Endothelial cell (in vitro differentiated cells): ENCODE measurements around the gene PSMA6. TPM values are rescaled to one million over a fixed set of nuclear protein-coding genes. Genes with fewer than 3 reads are reported as not detected.
A peak's percentile ranks its signal among the peaks of the same experiment; 100 is the strongest.
"Not testable (repeated sequence)": the region's sequence is repeated elsewhere in the genome, so short reads cannot be mapped to it uniquely, and the experiment has no call there.

ENCODE experiments used
- DNase-seq: peaks from one replicate; pipeline ENCODE4 v3.0.0; 2021; ENCODE audit warnings: low spot score
- H3K27ac Mint-ChIP-seq: one replicate; pipeline ENCODE4 v1.8.0; 2021; ENCODE audit warnings: mixed read lengths, inconsistent platforms; ENCODE audit not compliant: unreplicated experiment
- H3K27me3 Mint-ChIP-seq: one replicate; pipeline ENCODE4 v1.8.0; 2021; ENCODE audit warnings: mild to moderate bottlenecking, moderate library complexity, mixed read lengths, inconsistent platforms; ENCODE audit not compliant: unreplicated experiment
- H3K36me3 Mint-ChIP-seq: one replicate; pipeline ENCODE4 v1.8.0; 2021; ENCODE audit warnings: mild to moderate bottlenecking, low read depth, mixed read lengths, inconsistent platforms; ENCODE audit not compliant: unreplicated experiment
- H3K4me1 Mint-ChIP-seq: one replicate; pipeline ENCODE4 v1.8.0; 2021; ENCODE audit warnings: mild to moderate bottlenecking, mixed read lengths, inconsistent platforms; ENCODE audit not compliant: unreplicated experiment
- H3K4me3 Mint-ChIP-seq: one replicate; pipeline ENCODE4 v1.8.0; 2021; ENCODE audit warnings: mild to moderate bottlenecking, mixed read lengths, inconsistent platforms; ENCODE audit not compliant: unreplicated experiment
- H3K9me3 Mint-ChIP-seq: one replicate; pipeline ENCODE4 v1.8.0; 2021; ENCODE audit warnings: mixed read lengths, inconsistent platforms; ENCODE audit not compliant: unreplicated experiment
- CTCF ChIP-seq: fragments of 200-600 bp; sonication (generic); IDR thresholded peaks from one replicate; pipeline ENCODE4 v1.5.0; 2021; ENCODE audit warnings: antibody characterized with exemption; ENCODE audit not compliant: unreplicated experiment
- total RNA-seq: library from RNA; stranded (reverse); fragmentation: NEBNext Ultra II Directional; extraction: Animal tissue kit (Norgen Biotek cat#: 25700); gene quantifications from one replicate; pipeline ENCODE4 v1.2.1, GENCODE V29; 2021; ENCODE audit not compliant: unreplicated experiment

Gene PSMA6
- total RNA-seq, 1 donor from 2014 or later: 160 TPM

DNA sequence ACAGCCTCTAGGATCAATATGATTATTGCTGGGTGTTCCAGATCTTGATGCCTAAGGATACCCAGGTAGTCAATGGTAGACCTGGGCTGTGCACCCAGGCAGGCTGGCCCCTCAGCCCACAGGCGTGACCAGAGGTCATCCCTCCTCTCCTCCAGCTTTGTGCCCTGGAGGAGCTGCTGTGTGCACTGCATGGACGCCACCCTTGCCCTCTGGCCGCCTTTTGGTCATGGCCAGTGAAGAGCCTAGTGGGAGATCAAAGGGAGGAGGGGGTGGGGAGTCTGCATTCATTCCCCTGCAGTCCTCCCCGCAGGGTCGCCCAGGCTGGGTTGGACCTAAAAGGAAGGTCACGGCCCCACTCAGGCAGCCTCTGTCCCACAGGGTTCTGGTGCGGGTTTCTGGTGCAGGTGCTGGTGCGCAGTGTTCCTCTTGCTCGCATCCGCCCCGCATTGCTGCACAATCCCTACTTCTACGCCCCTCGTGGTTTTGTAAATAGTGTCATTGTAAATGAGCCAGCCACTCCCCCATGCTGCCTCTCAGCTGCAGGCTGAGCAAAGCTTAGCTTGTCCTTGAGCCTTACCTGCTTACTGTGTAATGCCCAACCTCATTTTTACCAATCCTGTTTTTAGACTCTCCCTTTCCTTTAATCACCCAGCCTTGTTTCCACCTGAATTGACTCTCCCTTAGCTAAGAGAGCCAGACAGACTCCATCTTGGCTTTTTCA lies 55.3 kb downstream of the PSMA6 start:
- Mint-ChIP-seq H3K9me3 (no peaks in the 10 kb centered on the region), H3K27me3 (peaks cover 8% of the 10 kb centered on the region), H3K27ac (no peak overlapping the region), H3K4me3 (no peak overlapping the region), H3K4me1 (peaks cover 37% of the 10 kb centered on the region), H3K36me3 (no peaks in the 10 kb centered on the region)
- no peak for TF ChIP-seq CTCF
- no peak for DNase-seq

- DNase-seq, H3K27ac Mint-ChIP-seq, H3K36me3 Mint-ChIP-seq, H3K9me3 Mint-ChIP-seq, H3K27me3 Mint-ChIP-seq, H3K4me3 Mint-ChIP-seq: not testable (repeated sequence)
- H3K4me1 Mint-ChIP-seq: peaks cover 43% of the 10 kb centered on the region
These were observed 55.8 kb downstream of the PSMA6 start for GRCh38 chr14:35348044-35348380.

GRCh38 chr14:35349496-35350365 lies 57.5 kb downstream of the PSMA6 start:
- peaks cover 5% of the 10 kb centered on the region for H3K27me3 Mint-ChIP-seq
- no peaks in the 10 kb centered on the region for H3K9me3 Mint-ChIP-seq
- no peaks in the 10 kb centered on the region for H3K36me3 Mint-ChIP-seq
- H3K4me1 Mint-ChIP-seq: peaks cover 39% of the 10 kb centered on the region
- no peak overlapping the region for H3K27ac Mint-ChIP-seq
- no peak for DNase-seq
- no peak overlapping the region for H3K4me3 Mint-ChIP-seq
- TF ChIP-seq CTCF: no peak

DNA sequence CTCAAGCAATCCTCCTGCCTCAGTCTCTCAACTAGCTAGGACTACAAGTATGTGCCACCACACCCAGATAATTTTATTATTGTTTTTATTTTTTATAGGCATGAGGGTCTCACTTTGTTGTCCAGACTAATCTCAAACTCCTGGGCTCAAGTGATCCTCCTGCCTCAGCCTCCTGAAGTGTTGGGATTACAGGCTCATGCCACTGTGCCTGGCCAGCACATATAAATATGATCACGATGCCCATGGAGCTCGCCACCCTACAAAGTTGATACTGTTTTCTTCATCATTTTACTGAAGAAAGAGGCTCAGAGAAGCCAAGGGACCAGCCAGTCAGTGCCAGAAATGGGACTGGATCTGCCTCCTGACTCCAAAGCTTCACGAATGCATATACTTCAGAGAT lies 59.3 kb downstream of the PSMA6 start:
- peaks cover 39% of the 10 kb centered on the region for H3K4me1 Mint-ChIP-seq
- DNase-seq: no peak
- H3K4me3 Mint-ChIP-seq: peak overlapping the region; percentile 30
- no peaks in the 10 kb centered on the region for H3K9me3 Mint-ChIP-seq
- no peak for TF ChIP-seq CTCF
- peaks cover 5% of the 10 kb centered on the region for H3K27me3 Mint-ChIP-seq
- peak overlapping the region; percentile 88 for H3K27ac Mint-ChIP-seq
- no peaks in the 10 kb centered on the region for H3K36me3 Mint-ChIP-seq

DNA sequence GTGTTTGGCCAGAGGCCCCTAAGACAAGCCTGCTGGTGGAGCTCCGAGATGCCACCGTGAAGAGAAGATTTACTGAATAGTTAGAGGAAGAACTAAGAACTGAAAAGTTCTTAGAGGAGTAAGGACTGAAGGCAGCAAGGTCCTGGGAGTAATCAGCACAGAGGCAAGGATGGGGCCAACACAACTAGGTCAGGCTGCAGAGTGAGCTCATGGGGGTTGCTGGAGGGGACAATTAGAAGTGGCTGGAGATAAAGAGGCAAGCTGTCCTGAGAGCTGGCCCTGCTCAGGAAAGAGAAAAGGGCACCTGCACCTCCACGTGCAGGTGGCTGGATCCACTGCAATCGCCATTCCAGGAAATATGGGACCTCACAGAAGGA lies 59.7 kb downstream of the PSMA6 start:
- Mint-ChIP-seq H3K27ac (peak overlapping the region; percentile 88), H3K36me3 (no peaks in the 10 kb centered on the region), H3K9me3 (no peaks in the 10 kb centered on the region), H3K4me1 (peaks cover 39% of the 10 kb centered on the region), H3K4me3 (peak overlapping the region; percentile 30), H3K27me3 (peaks cover 5% of the 10 kb centered on the region)
- no peak for DNase-seq
- no peak for TF ChIP-seq CTCF
